Inflammatory macrophage treated with lipopolysaccharide for 4 hours (primary cell): Measurements from ENCODE around the gene PAX5.

Experiments used
- DNase-seq: peaks from one replicate; pipeline ENCODE4 v3.0.0-alpha.2; 2020

The PAX5 gene

DNA sequence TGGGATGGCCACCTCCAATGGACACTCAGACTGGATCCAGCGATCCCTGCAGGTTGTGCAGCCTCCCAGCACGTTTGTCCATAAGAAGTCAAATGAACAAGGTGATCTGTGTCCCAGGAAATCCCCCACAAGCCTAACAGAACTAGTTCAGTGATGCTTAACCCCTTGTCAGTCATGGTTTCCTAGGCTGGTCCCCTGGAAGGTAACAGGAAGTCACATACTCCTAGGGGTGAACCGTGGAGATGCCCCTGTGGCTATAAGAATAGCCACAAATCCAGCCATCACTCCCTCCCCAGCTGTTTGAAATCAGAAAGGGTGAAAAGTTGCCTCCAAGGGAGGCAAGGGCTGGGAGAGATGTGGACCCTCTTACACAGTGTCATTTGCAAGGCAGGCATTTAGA is 22.5 kb downstream of the PAX5 start:
- no peak for DNase-seq

DNA sequence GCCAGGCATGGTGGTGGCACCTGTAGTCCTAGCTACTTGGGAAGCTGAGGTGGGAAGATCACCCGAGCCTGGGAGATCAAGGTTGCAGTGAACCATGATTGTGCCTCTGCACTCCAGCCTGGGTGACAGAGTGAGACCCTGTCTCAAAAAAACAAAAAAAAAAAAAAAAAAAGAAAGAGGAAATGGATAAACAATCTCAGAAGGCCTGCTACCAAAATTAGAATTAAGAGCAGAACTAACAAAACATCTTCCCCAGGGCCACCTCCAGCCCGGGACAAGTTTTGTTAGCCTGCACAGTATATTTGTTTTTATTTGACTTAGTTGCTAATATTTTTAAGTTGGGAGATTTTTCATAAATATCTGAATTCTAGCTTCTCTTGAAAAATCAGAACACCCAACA is 23.1 kb downstream of the PAX5 start:
- no peak for DNase-seq

DNA sequence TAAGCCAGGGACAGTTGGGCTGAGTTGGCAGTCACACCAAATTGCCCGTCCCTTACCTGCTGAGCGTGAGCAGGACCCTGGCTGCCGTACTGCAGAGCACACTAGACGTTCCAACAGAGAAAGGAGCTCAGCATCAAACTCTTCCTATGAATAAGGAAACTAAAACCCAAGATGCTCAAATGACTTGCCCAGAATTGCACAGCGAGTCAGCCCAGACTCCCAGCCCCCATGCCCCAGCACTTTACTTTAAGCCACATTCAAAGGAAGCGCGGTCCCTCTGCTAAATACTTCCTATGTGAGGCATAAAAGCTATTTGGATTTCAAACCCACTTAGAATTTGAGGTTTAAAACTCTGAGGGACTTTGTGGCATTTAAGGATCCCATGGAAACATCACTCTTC is 23.9 kb downstream of the PAX5 start:
- DNase-seq, result no peak

DNA sequence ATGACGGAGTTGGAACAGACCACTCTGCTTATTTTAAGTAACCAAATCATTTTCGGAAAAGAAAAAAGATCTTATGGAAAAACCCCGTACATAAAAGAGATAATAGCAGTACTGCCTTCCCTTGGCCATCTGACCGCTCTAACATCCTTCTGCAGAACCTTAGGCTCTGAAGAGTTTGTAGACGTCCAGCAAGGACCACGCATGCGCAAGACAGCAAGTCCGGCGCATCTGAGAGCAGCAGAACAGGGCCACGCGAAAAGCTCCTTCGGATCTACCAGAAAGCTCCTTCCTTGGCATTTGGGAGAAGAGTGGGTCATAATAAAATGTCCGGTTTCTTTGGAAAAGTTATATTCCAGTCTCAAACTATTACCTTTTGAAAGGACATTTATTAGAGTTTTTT is 26.8 kb downstream of the PAX5 start:
- DNase-seq, result no peak

DNA sequence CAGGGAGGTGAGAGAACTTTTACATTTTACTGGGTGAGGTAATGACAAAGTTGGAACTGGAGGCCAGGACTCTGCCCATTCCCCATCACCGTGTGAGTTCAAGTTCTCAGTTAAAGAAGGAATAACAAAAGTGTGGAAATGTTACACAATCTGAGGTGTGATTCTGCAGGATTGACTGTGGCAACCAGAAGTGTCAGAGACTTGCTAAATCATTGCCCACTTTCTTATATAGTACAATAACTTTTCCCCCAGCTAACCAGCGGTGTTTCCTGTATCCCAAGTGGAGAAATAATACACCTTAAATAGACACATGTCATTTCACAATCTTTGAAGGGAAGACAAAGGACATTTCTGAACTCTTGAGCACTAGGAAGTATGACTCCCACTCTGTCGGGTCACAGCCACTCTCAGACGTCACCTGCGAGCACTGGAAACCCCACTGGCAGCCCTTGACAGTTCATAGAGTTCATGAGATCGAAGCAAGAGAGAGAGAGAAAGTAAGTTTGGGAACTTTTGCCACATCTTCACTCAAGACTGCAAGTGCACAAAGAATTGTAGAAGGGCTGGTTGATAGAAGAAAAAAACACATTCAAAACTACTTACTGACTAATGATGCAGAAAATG is 28.4 kb downstream of the PAX5 start:
- DNase-seq, result no peak

DNA sequence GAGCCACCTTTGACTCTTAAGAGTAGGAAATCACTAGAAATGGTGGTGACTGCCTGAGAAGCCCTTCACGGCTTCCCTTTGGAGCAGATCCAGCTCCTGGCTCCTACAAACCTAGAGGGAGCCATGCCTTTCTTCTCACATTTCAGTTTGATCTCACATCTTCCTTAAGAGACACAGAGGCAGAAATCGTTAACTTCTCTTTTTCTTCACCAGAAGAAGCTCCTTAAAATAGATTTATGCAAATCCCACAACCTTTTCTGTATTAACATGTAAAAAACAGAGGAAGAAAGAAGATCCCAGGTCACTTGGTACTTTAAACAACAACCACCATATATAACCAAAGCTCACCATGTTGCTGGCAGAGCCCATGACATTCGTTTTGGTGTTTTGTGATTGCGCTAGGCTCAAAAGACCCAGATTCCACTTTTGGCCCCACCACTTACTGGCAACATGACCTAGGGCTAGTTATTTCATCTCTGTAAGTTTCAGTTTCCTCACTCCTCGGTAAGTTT is 29.6 kb downstream of the PAX5 start:
- DNase-seq, result no peak

DNA sequence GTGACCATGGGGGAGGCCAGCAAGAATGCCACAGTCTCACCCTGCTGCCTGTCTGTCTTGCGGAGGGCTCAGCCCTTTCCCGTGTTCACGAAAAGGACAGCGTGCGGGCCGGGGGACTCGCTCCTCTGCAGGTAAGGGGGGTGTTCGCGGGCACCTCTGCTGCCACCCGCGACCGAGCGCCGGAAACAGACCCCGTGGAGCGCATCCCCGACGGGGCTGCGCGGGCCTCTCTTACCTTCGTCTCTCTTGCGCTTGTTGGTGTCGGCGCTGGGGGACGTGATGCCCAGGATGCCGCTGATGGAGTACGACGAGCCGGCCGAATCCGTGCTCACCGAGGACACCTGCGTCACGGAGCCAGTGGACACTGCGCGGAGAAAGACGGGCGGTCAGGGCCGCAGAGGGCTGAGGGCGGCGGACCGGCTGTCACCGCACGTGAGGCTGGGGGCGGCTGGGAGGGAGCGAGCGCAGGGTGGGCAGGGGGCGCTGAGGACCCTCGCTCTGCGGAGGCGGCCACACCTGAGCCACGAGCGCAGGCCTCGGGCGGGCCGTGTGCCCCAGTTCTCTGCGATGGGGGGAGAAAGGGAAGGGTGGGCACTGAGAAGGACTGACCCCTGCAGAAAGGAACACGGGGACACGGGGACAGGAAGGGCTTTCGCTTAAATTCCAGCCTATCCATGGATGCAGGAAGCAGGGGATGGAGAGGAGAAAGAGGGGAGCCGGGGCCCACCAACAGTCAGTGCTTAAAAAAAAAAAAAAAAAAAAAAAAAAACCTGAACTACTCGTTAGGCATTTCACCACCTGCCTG is 31.5 kb downstream of the PAX5 start:
- no peak for DNase-seq

DNA sequence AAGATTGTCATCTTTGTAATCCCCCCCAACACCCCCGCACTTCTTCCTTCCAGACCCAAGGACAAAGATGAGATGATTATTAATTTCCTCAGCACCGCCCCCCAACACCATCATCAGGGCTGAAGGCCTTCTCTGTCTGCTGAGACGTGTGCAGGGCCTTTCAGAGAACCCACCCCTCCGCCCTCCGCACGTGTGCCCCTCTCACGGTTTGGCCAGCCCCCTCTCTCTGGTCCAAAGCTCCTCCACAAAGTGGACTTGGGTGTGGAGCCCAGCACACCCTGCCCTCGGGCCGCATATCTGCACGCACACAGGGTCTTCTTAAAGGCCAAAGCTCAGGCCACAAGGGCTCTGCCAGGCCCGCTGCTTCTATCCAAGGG is 32.0 kb downstream of the PAX5 start:
- no peak for DNase-seq

DNA sequence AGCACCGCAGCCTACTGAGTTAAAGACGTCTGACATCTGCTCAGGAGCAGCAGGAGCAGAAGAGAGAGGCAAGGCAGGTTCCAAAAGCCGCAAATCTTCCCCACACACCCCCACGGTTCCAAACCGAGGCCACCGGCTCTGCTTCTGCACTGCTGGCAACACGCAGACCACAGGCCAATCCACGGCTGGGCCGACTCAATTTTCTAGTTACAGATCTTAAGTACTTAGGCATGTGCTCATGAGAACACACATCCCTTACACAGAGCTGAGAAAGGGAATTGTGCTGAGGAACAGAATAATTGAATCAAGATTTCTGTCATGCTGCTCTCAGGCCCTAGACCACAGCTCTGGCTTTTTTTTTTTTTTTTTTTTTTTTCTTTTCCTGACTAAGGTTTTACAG is 32.6 kb downstream of the PAX5 start:
- DNase-seq, result no peak

DNA sequence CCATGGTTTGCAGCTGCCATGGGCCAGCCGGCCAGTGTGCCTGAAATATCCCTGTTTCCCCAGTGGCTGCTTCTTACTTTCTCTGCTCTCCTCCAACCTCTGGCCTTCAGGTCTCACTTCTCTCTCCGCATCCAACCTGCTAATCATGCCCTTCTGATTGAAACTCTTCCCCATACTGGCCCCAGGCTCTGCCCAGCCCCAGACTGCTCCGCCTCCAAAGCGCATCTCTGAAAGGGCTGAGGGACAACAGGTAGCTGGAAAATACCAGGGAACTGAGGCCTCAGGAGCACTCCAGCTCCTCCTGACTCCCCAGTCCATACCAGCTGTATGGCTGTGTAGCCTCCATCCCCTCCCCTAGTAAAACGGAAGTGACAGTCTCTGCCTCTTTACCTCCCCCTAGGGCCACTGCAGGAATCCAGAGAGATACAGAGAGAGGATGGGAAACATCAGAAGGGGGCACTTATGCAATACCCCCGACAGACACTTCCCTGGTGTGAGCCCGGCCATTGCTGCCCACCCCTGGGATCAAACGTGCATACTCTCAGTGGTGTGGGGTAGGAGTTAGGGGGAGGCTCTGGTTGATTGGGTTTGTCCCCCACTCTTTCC is 34.2 kb downstream of the PAX5 start:
- DNase-seq, result no peak

DNA sequence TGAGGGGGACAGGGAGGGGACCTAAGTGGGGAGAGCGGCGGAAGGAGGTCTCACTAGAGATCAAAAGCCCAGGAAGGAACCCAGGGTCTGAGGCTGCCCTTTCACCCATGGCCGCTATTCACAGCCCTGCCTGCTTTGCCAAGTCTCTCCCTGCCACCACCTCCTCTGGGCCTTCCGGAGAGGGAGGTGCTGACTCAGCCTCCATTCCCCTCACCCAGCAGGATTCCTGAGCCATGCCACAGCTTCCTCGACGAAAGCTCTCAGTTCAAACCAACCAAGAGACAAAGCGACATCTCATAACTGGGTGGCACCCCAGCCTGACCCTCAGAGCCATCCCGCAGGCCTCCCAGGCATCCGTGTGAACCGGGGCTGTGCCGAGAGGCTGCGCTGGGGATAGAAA is 36.7 kb downstream of the PAX5 start:
- no peak for DNase-seq

DNA sequence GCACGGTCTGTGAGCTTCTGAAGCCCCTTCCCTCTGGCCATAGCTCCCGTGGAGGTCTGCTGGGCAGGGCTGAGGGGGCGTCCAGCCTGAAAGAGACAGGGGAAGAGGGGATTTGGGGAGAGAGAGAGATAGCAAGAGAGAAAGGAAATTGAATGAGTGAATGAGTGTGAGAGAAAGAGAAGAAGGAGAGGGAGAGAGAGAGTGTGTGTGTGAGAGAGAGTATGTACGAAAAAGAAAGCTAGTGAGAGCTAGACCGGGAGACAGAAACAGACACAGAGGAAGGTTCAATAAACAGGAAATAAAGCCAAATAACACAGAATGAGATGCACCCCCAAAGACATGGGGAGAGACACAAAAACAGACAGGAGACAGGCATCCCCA is 37.4 kb downstream of the PAX5 start:
- DNase-seq, result no peak

DNA sequence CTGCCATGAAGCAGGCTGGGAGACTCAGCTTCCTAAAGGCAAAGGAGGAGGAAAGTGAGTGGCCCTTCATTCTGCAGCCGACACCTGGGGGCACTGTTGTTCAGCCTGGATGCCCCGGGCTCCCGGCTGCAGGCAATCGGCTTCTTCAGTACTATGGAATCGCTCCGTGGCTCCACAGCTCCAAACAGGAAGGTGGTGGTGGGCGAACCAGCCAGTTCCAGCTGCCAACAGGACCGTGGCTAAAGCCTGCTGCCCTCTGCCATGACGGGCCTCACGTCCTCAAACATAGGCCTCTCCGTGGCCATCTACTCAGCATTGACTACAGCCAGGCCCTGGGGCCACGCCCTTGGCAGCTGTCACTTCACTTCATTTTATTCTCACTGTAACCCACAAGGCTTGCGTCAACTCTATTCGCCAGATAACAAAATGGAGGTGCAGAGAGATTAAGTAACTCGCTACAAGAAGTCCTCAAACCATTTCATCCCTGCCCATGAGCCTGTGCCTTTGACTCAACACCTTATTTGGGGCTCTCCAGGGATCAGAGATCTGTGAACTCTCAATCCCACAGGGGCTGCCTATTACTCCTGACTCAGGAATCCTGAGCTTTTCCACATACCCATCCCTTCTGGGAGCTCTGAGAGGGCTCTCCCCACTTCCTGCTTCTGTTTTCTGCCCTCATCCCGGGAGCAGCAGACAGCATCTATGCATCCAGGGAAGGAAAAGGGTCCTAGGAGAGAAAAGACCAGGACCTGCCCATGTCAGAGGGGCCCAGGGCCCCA is 38.0 kb downstream of the PAX5 start:
- peak; percentile 50 for DNase-seq

DNA sequence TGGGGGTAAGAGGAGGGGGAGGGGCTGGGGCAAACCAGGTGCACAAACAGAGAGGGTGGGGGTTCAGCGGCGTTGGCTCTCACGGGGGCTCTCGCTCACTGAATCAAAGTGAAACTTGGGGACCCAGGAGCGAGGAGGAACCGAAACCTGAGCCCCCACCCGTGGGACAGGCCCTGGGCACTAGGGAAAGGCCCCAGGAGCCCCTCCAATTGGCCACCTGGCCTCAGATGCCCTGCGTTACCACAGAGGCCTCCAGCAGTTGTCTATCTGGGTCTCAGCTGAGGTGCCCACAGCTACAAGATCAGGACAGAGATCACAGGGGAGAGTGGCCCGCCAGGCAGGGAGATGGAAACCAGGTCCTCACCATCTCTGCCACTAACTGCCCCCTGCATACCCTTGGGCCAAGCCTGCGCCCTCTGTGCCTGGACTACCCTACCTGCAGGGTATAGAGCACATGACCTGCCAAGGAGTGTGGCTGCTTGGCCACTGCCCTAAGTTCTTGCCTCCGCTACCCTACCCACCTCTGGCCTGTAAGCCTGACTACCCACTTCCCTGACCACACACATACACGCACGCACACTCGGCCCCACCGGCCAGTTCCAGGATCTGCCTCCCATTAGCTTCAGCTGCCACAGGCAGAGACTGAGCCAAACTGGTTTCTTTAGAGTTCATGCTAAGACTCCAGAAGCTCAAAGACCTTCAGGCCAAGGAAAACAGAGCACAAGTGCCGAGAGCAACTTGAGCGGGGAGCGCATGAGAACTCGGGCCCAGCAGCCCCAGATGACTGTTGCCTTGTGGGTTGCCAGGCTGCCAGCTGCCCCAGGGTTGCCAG is 39.9 kb downstream of the PAX5 start:
- DNase-seq, result no peak

DNA sequence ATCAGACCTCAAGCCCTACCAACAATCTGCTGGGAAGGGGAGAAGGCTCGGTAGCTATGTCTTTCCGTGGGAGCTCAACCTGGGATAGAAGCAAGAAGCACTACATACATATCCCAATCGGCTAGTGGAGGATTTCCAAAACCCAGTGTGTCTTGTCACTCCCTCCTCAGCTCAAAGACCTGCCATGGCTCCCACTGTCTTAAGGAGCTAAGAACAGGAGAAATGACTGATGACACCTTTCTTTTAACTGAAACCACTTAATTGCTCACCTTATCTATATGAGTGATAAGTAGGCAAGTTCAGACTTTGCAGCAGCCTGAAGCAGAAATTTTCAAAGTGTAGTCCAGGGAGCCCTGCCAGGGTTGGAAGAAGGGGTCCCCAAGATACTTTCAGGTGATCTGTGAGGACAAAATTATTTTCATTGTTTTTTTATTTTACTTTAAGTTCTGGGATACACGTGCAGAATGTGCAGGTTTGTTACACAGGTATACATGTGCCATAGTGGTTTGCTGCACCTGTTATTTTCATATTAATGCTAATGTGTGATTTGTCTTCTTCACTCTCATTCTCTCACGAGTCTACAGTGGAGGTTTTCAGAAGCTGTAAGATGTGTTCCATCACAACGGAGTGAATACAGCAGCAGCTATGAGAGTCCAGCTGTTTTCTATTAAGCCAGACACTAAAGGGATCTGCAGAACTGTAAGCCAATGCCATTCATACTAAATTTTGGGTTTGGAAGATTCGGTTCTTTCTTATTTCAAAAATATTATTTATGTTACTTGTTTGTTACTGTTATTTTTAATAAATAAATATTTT is 41.4 kb downstream of the PAX5 start:
- DNase-seq, result no peak

DNA sequence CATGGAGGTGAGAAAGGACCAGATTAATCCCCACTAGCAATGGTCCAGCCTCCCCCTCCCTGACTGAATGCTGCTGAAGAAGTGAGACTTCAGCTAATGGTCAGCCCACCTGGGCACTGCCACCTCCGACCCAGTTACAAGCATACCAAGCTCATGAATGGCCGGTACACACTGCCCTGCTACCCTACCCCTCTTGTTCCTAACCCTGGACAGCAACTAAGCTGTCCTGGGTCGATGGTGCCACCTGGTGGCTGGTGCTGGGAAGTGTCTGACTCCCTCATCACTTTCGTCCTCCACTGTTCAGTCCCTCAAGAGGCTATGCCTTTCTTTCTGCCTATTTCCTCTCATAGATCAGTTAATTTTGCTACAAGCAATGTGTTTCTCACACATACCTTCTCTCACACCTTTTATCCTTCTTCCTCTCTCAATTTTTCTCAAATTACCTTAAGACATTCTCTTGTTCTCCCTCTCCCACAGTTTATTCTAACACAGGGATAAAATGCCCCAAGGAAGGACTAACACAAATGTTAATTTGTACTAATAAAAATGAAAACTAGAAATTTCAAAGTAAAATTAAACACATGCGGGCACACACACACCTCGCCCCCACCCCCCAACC is 42.4 kb downstream of the PAX5 start:
- no peak for DNase-seq

DNA sequence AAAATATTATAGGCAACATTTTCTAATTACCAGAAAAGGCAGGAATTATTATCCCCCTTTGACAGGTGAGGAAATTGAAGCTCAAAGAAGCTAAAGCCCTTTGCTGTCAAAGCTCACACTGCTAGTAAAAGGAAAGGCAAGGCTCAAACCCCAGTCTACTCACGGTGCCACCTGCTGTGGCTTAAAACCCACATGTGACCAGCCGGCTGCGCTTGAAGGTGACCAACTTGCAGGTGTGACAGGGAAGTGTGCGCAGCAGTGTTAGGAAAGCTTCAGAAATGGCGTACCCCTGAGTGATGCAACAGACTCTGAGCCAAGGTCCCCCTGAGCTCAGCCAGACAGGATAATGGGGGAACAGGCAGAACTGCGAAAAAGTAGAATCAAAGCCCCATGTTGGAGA is 45.2 kb downstream of the PAX5 start:
- DNase-seq, result no peak

DNA sequence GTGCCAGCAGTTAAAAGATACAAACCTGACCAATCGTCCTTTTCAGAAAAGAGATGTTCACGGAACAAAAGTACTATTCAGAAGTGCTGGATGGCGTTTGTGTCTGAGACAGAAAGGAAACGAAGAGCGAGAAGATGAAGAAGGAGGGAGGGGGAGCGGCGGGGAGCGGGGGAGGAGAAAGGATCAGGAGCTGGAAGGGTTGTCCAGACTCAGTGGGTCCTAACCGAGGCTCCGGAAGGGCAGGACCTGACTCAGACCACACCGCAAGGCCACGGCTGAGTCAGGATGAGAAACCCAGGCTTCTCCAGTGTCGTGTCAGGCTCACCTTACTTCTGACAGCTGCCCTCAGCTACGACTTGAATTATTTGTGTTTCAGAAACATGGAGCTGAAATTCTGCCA is 46.2 kb downstream of the PAX5 start:
- no peak for DNase-seq

DNA sequence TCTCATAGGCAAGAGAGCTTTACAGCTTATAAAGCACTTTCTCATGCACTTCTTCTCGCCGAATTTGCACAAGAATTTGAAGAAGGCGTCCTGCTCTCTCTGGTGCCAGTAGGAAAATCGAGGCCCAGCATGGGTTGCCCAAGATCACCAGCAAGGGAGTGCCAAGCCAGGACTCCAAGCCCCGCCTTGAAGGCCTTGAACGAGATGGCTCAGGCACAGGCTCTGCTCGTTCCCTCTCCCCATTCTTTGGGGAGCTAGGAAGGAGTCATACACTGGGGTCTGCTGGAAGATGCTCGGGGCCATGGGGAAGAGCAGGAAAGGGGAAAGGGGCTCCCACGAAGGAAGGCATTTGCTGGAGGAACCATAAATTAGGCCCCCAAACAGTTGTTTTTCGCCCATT is 46.7 kb downstream of the PAX5 start:
- DNase-seq, result no peak

DNA sequence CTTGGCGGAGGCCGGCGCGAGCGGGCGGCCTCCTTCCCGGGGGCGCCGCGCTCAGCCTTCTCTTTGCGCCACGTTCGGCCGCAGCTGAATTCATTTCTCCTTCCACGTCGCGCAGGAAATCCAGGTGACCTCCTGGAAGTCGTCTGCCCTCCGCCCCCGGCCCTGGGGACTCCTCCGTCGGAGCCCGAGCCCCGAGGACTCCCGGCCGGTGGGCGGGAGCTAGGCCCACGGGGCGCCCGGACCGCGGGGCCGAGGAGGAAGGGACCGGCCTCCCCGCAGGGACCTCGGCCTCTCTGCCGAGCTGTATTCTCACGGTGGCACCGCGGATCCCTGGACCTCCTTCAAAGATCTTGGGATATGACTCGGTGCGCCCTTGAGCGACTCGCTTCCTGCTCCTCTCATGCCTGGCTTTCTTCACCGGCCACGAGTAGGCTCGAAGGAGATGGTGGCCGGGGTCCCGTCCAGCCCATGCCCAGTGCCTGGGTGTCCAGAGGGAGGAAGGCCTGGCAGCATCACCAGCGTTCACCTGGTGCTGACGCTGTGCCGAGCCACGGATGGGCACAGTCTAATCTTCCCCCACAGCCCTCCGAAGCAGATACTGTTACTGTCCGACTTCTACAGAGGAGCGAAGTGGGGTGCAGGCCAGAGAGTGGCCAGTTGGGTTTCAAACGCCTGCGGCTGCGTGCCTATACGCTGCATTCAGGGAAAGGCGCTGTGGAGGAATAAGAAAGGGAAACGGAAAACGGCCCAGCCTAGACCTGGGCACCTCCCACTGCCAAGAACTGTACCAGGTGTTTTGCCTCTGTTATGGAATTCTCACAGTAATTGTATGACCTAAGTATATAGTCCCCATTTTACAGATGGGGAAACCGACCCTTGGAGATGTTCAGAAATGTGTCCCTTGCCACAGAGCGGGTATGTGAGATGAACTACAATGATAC is 47.3 kb downstream of the PAX5 start:
- DNase-seq, result no peak
